ENCODE data around the gene SPATA6.
A peak's percentile ranks its signal among the peaks of the same experiment; 100 is the strongest.
"Not testable (repeated sequence)": the region's sequence is repeated elsewhere in the genome, so short reads cannot be mapped to it uniquely, and the experiment has no call there.

Gene SPATA6

GRCh38 chr1:48471691-48472576, at the start of gene SPATA6:
TSS of gene SPATA6 (minus strand) at chr1:48472204. CDS start at chr1:48472008, 196 bp downstream.
- peak; percentile 96 for DNase-seq

- DNase-seq = not testable (repeated sequence)
Measured at GRCh38 chr1:48519896-48520295, 47.9 kb upstream of the SPATA6 start.

GRCh38 chr1:48506870-48507269, 34.9 kb upstream of the SPATA6 start:
- no peak for DNase-seq

- DNase-seq = no peak
Measured at GRCh38 chr1:48500541-48501450, 28.8 kb upstream of the SPATA6 start.

- no peak for DNase-seq
Measured at GRCh38 chr1:48499211-48499735, 27.3 kb upstream of the SPATA6 start.

GRCh38 chr1:48498096-48498791, 26.2 kb upstream of the SPATA6 start:
- peak; percentile 84 for DNase-seq

GRCh38 chr1:48495911-48496310, 23.9 kb upstream of the SPATA6 start:
- DNase-seq = no peak

- no peak for DNase-seq
Measured at GRCh38 chr1:48495166-48495565, 23.2 kb upstream of the SPATA6 start.

- no peak for DNase-seq
Measured at GRCh38 chr1:48493970-48494769, 22.2 kb upstream of the SPATA6 start.

- no peak for DNase-seq
Measured at GRCh38 chr1:48493041-48493440, 21.0 kb upstream of the SPATA6 start.

GRCh38 chr1:48492392-48492791, 20.4 kb upstream of the SPATA6 start:
- DNase-seq = no peak

- no peak for DNase-seq
Measured at GRCh38 chr1:48488721-48489120, 16.7 kb upstream of the SPATA6 start.

GRCh38 chr1:48480504-48480903, 8.5 kb upstream of the SPATA6 start:
- DNase-seq = no peak

GRCh38 chr1:48480023-48480422, 8.0 kb upstream of the SPATA6 start:
- not testable (repeated sequence) for DNase-seq

- no peak for DNase-seq
Measured at GRCh38 chr1:48472638-48473037, 634 bp upstream of the SPATA6 start.

GRCh38 chr1:48470950-48471690, 884 bp downstream of the SPATA6 start:
- DNase-seq = no peak

- DNase-seq = no peak
Measured at GRCh38 chr1:48470481-48470855, 1.5 kb downstream of the SPATA6 start.

GRCh38 chr1:48469616-48470480, 2.2 kb downstream of the SPATA6 start:
- DNase-seq = no peak

GRCh38 chr1:48466594-48466993, 5.4 kb downstream of the SPATA6 start:
- no peak for DNase-seq

- no peak for DNase-seq
Measured at GRCh38 chr1:48462716-48463302, 9.2 kb downstream of the SPATA6 start.

All from activated CD8-positive, alpha-beta memory T cell treated with anti-CD3 and anti-CD28 coated beads for 24 hours (primary cell).